GM13977 (cell line): ENCODE results near the gene TREX2.

Source experiments
- DNase-seq: peaks from one replicate; pipeline ENCODE4 v3.0.0; 2012; ENCODE audit warnings: low spot score
- CTCF ChIP-seq: IDR thresholded peaks from 2 replicates; pipeline ENCODE4 v1.5.1; 2012; ENCODE audit warnings: mild to moderate bottlenecking, control low read depth; ENCODE audit not compliant: insufficient read depth; ENCODE audit errors: extremely low read depth, missing control alignments
- in situ Hi-C: fragments of 300-500 bp; cut with MboI; formaldehyde crosslinking; loops from one replicate; pipeline ENCODE4 v1.12.0; 2022; ENCODE audit warnings: low sequenced_read_pairs, low pct_unique_long_range_greater_than_20kb, mixed read lengths, inconsistent platforms; ENCODE audit not compliant: unreplicated experiment

TREX2 gene

GRCh38 chrX:153440556-153441135 is 5.2 kb downstream of the TREX2 start:
- DNase-seq: no peak
- in situ Hi-C loops: no loop called here
- TF ChIP-seq CTCF: no peak

GRCh38 chrX:153439977-153440376 is 5.9 kb downstream of the TREX2 start:
- no peak for TF ChIP-seq CTCF
- DNase-seq: no peak
- in situ Hi-C loops: no loop called here

DNA sequence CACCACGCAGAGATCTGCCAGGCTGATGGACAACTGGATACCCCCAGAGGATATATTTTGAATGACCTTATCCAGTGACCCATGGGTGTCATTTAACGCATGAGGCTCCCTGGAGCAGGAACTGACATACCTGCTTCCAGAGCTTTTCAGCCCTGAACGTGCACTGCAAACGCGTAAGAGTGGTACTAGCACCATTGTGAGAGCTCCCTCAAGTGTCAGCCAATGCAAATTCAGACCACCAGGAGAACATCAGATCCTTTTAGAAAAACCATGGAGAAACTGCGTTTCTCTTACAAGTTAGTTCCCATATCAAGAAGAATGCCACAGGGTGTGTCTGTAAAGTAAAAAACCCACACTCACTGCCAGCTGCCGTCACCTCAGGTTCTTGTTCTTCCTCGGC is 7.3 kb downstream of the TREX2 start:
- TF ChIP-seq CTCF: peak; percentile 24
- no peak for DNase-seq
- in situ Hi-C loops: no loop called here

- DNase-seq: no peak
- TF ChIP-seq CTCF: no peak
- in situ Hi-C loops: no loop called here
Measured at GRCh38 chrX:153435845-153436244, 10.0 kb downstream of the TREX2 start.

GRCh38 chrX:153434801-153435200 is 11.1 kb downstream of the TREX2 start:
- in situ Hi-C loops: no loop called here
- DNase-seq: no peak
- no peak for TF ChIP-seq CTCF

- in situ Hi-C loops: no loop called here
- TF ChIP-seq CTCF: no peak
- DNase-seq: no peak
Measured at GRCh38 chrX:153433781-153434285, 12.0 kb downstream of the TREX2 start.
